IPS-20b (cell line): ENCODE results near the gene ITPR1.

Experiments
- H3K27ac ChIP-seq: one replicate; pipeline ENCODE4 v1.5.1; 2013; ENCODE audit warnings: low read length
- H3K27me3 ChIP-seq: 2 replicates; pipeline ENCODE4 v1.6.1; 2013; ENCODE audit warnings: mild to moderate bottlenecking, low read length, inconsistent platforms; ENCODE audit not compliant: insufficient read depth
- H3K36me3 ChIP-seq: 2 replicates; pipeline ENCODE4 v1.6.1; 2013; ENCODE audit warnings: low read depth, mild to moderate bottlenecking, inconsistent platforms, low read length, moderate library complexity; ENCODE audit not compliant: insufficient read depth
- H3K4me1 ChIP-seq: 2 replicates; pipeline ENCODE4 v1.6.1; 2013; ENCODE audit warnings: mild to moderate bottlenecking, control low read depth, inconsistent platforms, low read length, moderate library complexity; ENCODE audit not compliant: insufficient read depth
- H3K4me3 ChIP-seq: 2 replicates; pipeline ENCODE4 v1.5.1; 2013; ENCODE audit warnings: mild to moderate bottlenecking, low read length, inconsistent platforms
- H3K9ac ChIP-seq: 2 replicates; pipeline ENCODE4 v1.6.1; 2013; ENCODE audit warnings: low read depth, mild to moderate bottlenecking, inconsistent platforms, low read length, moderate library complexity
- H3K9me3 ChIP-seq: 2 replicates; pipeline ENCODE4 v1.6.1; 2013; ENCODE audit warnings: mild to moderate bottlenecking, low read depth, low read length, inconsistent platforms; ENCODE audit not compliant: insufficient read depth

The ITPR1 gene

DNA sequence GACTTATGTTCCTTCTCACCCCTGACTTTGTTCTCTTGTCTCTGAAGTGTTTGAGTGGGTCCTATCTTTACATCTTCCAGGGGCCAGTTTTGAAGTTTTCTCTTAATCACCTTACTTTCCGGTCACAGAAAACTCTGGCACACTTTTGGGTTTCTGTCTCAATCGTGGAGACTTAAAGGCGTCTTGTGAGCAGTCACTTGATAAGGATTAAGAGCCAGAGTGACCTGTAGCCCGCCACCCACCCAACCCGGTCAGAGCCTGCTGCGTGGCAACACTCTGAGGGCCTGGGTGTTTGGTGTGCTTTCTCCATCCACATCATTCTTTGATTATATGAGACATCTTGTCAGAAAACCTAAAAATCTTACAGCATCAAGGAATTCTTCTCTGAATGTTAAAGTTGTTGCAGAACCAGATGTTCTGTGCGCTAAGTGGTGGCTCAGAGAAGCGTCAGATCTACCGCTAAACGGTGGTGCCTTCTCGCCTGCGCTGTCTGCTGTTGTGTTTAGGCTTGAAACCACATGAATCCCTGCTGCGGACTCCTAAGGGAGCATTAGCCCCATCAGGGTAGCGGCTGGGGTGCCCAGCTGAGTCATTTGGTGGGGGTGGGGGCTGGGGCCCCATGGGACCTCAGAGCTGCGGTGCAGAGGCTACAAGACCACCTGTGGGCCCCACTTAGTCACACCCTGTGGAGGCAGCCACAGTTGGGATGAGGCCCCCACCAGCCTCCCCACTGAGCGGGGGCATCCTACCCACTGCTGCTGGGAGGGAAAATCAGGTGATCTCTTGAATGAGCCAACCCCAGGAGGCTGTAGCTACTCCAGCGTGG, 327.4 kb downstream of the ITPR1 start:
- Histone ChIP-seq H3K4me1 (peaks cover 8% of the 10 kb centered on the region), H3K36me3 (no peaks in the 10 kb centered on the region), H3K27ac (no peak overlapping the region), H3K9ac (no peak overlapping the region), H3K27me3 (no peaks in the 10 kb centered on the region), H3K4me3 (no peak overlapping the region), H3K9me3 (no peaks in the 10 kb centered on the region)

DNA sequence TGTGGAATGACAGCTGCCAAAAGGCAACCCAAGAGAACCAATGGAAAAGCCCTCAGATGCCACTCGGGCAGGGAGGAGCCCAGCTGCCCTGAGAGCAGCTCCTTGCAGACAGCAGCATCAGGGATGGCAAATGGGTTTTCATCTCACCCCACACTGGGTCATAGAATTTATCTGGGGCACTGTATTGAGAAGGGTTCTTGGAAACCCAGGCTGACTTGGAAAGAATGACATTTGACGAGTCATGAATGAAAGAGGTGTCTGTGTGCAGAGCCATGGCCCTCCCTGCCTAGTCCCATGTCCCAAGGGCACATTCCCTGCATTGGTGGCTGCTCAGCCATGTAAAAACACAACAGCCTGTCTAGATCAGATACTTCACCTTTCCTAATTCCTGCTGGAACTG, 328.2 kb downstream of the ITPR1 start:
- Histone ChIP-seq H3K27ac (no peak overlapping the region), H3K9ac (no peak overlapping the region)

DNA sequence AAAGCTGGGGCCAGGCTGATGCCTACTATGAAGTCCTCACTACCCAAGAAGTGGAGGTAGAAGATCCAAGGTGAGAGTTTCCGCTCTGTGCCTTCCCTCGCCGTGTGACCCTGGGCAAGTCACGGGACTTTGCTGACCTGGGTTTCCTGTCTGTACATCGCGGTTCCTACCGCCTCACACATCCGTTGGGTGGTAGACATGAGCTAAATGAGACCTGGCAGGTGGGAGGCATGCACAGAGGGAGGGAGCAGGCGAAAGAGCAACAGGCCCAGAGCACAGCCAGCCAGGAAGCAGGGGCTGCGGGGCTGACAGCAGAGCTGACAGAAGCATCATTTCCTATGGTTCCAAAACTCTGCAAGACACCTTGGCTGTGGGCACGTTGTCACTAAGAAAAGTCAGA, 328.8 kb downstream of the ITPR1 start:
- Histone ChIP-seq H3K9ac (no peak overlapping the region), H3K27me3 (no peaks in the 10 kb centered on the region), H3K27ac (no peak overlapping the region), H3K9me3 (no peaks in the 10 kb centered on the region), H3K4me1 (peaks cover 9% of the 10 kb centered on the region), H3K36me3 (no peaks in the 10 kb centered on the region), H3K4me3 (no peak overlapping the region)

More for the DNA sequence above, 328.2 kb downstream of the ITPR1 start:
- H3K4me3 ChIP-seq, result no peak overlapping the region
- no peaks in the 10 kb centered on the region for H3K9me3 ChIP-seq
- H3K27me3 ChIP-seq, result no peaks in the 10 kb centered on the region
- peaks cover 9% of the 10 kb centered on the region for H3K4me1 ChIP-seq
- no peaks in the 10 kb centered on the region for H3K36me3 ChIP-seq

GRCh38 chr3:4822568-4822967, 329.4 kb downstream of the ITPR1 start:
- Histone ChIP-seq H3K4me1 (peaks cover 9% of the 10 kb centered on the region), H3K27me3 (no peaks in the 10 kb centered on the region), H3K4me3 (no peak overlapping the region), H3K36me3 (no peaks in the 10 kb centered on the region), H3K9ac (no peak overlapping the region), H3K27ac (no peak overlapping the region), H3K9me3 (no peaks in the 10 kb centered on the region)

DNA sequence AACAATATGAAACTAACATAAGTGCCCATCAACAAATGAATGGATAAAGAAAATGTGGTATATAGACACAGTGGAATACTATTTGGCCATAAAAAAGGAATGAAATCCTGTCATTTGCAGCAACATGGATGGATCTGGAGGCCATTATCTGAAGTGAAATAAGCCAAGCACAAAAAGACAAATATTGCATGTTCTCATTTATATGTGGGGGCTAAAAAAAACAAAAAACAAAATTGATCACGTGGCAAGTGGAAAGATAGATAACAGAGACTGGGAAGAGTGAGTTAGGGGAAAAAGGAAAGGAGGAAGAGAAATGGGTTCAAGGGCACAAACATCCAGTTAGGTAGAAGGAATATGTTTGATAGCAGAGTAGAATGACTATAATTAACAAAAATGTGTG, 330.2 kb downstream of the ITPR1 start:
- no peaks in the 10 kb centered on the region for H3K27me3 ChIP-seq
- H3K4me1 ChIP-seq, result peaks cover 9% of the 10 kb centered on the region
- no peaks in the 10 kb centered on the region for H3K9me3 ChIP-seq
- H3K4me3 ChIP-seq, result no peak overlapping the region
- no peaks in the 10 kb centered on the region for H3K36me3 ChIP-seq
- H3K9ac ChIP-seq, result no peak overlapping the region
- H3K27ac ChIP-seq, result no peak overlapping the region

- H3K9ac ChIP-seq, result no peak overlapping the region
- no peaks in the 10 kb centered on the region for H3K9me3 ChIP-seq
- H3K36me3 ChIP-seq, result no peaks in the 10 kb centered on the region
- peaks cover 9% of the 10 kb centered on the region for H3K4me1 ChIP-seq
- no peak overlapping the region for H3K27ac ChIP-seq
- no peak overlapping the region for H3K4me3 ChIP-seq
- H3K27me3 ChIP-seq, result no peaks in the 10 kb centered on the region
Observed at GRCh38 chr3:4823986-4824925, 331.1 kb downstream of the ITPR1 start.

- Histone ChIP-seq H3K27me3 (no peaks in the 10 kb centered on the region), H3K27ac (no peak overlapping the region), H3K4me3 (no peak overlapping the region)
Observed at GRCh38 chr3:4824926-4825325, 331.8 kb downstream of the ITPR1 start.

GRCh38 chr3:4825436-4826236, 332.5 kb downstream of the ITPR1 start:
- no peaks in the 10 kb centered on the region for H3K36me3 ChIP-seq
- no peak overlapping the region for H3K27ac ChIP-seq
- no peaks in the 10 kb centered on the region for H3K27me3 ChIP-seq
- no peak overlapping the region for H3K9ac ChIP-seq
- H3K4me3 ChIP-seq, result no peak overlapping the region
- no peaks in the 10 kb centered on the region for H3K9me3 ChIP-seq
- H3K4me1 ChIP-seq, result peaks cover 9% of the 10 kb centered on the region

More at GRCh38 chr3:4824926-4825325, 331.8 kb downstream of the ITPR1 start:
- no peaks in the 10 kb centered on the region for H3K9me3 ChIP-seq
- H3K4me1 ChIP-seq, result peaks cover 9% of the 10 kb centered on the region
- no peaks in the 10 kb centered on the region for H3K36me3 ChIP-seq
- no peak overlapping the region for H3K9ac ChIP-seq

GRCh38 chr3:4826237-4827100, 333.3 kb downstream of the ITPR1 start:
- no peaks in the 10 kb centered on the region for H3K36me3 ChIP-seq
- H3K27me3 ChIP-seq, result no peaks in the 10 kb centered on the region
- no peak overlapping the region for H3K27ac ChIP-seq
- no peak overlapping the region for H3K9ac ChIP-seq
- H3K9me3 ChIP-seq, result no peaks in the 10 kb centered on the region
- no peak overlapping the region for H3K4me3 ChIP-seq
- peaks cover 14% of the 10 kb centered on the region for H3K4me1 ChIP-seq

DNA sequence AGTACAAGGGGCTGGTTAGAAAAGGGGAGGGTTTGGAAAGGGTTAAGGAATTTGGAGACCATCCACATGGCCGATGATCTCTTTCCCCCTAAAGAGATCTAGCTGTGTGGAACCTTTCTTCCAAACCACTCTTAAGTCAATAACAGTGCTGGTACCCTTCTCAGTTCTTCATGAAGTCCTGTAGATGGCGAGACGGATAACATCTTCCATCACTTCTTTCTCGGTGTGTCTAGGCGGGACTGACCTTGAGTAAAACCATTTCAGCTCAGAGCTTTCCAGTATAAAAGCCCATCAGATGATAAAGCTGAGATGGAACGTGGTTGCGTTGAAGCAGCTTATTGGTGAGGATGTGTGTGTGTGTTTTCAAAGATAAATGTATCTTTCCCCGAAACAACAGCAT, 334.6 kb downstream of the ITPR1 start:
- no peak overlapping the region for H3K4me3 ChIP-seq
- peaks cover 14% of the 10 kb centered on the region for H3K4me1 ChIP-seq
- no peaks in the 10 kb centered on the region for H3K36me3 ChIP-seq
- no peaks in the 10 kb centered on the region for H3K9me3 ChIP-seq
- H3K27ac ChIP-seq, result no peak overlapping the region
- H3K9ac ChIP-seq, result no peak overlapping the region
- H3K27me3 ChIP-seq, result no peaks in the 10 kb centered on the region
